HEK293 (cell line): ENCODE results near the gene DYNLT4.

Source experiments
- CTCF ChIA-PET: fragments of 350-600 bp; formaldehyde crosslinking; extraction: SDS; loops from one replicate; lab custom pipeline; 2021; ENCODE audit warnings: antibody characterized with exemption; lab: Yijun Ruan, JAX
- POLR2A ChIA-PET: fragments of 300-600 bp; formaldehyde crosslinking; extraction: SDS; loops from one replicate; lab custom pipeline; 2020; ENCODE audit warnings: antibody characterized with exemption, inconsistent platforms; lab: Yijun Ruan, JAX
- H3K27ac ChIP-seq: fragments of 200-500 bp; sonication (Bioruptor generic); 2 replicates; pipeline ENCODE4 v1.5.1; 2014; ENCODE audit warnings: low read depth, low read length, control low read depth, inconsistent platforms; ENCODE audit errors: extremely low read depth
- H3K36me3 ChIP-seq, 2 experiments: fragments of 200-500 bp in 1 of 2; sonication (Bioruptor generic) in 1 of 2; 1 replicate in 1 of 2; 2 replicates in 1 of 2; pipeline ENCODE4 v1.5.1; 2014 to 2017; ENCODE audit warnings: inconsistent platforms in 2 of 2, low read length in 2 of 2; ENCODE audit not compliant: control insufficient read depth in 2 of 2, insufficient read depth in 1 of 2
- H3K4me1 ChIP-seq: fragments of 200-500 bp; sonication (Bioruptor generic); 2 replicates; pipeline ENCODE4 v1.5.1; 2014; ENCODE audit warnings: mild to moderate bottlenecking, low read length, inconsistent platforms; ENCODE audit not compliant: control insufficient read depth, insufficient read depth
- H3K4me3 ChIP-seq: 2 replicates; pipeline ENCODE4 v1.5.1; 2011; ENCODE audit warnings: low read depth, mild to moderate bottlenecking, control low read depth, low read length, moderate library complexity
- H3K9me3 ChIP-seq: fragments of 200-500 bp; sonication (Bioruptor generic); 2 replicates; pipeline ENCODE4 v1.5.1; 2014; ENCODE audit warnings: low read depth, low read length, inconsistent platforms; ENCODE audit not compliant: control insufficient read depth, insufficient read depth
- GFI1B ChIP-seq: fragments of 450-650 bp; formaldehyde crosslinking; IDR thresholded peaks from 2 replicates; pipeline ENCODE4 v1.5.1; 2016; ENCODE audit warnings: missing biosample characterization, missing genetic modification characterization
- IKZF3 ChIP-seq: fragments of 450-650 bp; IDR thresholded peaks from 2 replicates; pipeline ENCODE4 v1.5.0; 2018; ENCODE audit warnings: missing biosample characterization, mild to moderate bottlenecking, missing genetic modification characterization, moderate library complexity
- OVOL3 ChIP-seq: fragments of 450-650 bp; formaldehyde crosslinking; IDR thresholded peaks from 2 replicates; pipeline ENCODE4 v1.5.1; 2016; ENCODE audit warnings: missing biosample characterization, missing genetic modification characterization
- PRDM6 ChIP-seq: fragments of 450-650 bp; formaldehyde crosslinking; IDR thresholded peaks from 2 replicates; pipeline ENCODE4 v1.5.1; 2017; ENCODE audit warnings: missing biosample characterization, missing genetic modification characterization
- ZBTB8A ChIP-seq: fragments of 450-650 bp; formaldehyde crosslinking; IDR thresholded peaks from 2 replicates; pipeline ENCODE4 v1.5.1; 2016; ENCODE audit warnings: missing biosample characterization, missing genetic modification characterization
- ZFHX2 ChIP-seq: fragments of 450-650 bp; formaldehyde crosslinking; conservative IDR thresholded peaks from 2 replicates; pipeline ENCODE4 v1.5.1; 2016; ENCODE audit warnings: missing biosample characterization, missing genetic modification characterization
- ZNF114 ChIP-seq: fragments of 450-650 bp; formaldehyde crosslinking; IDR thresholded peaks from 2 replicates; pipeline ENCODE4 v1.5.0; 2017; ENCODE audit warnings: missing biosample characterization, missing genetic modification characterization
- ZNF18 ChIP-seq: fragments of 450-650 bp; formaldehyde crosslinking; IDR thresholded peaks from 2 replicates; pipeline ENCODE4 v1.5.1; 2016; ENCODE audit warnings: missing biosample characterization, missing genetic modification characterization
- ZNF24 ChIP-seq: fragments of 450-650 bp; formaldehyde crosslinking; IDR thresholded peaks from 2 replicates; pipeline ENCODE4 v1.5.1; 2016; ENCODE audit warnings: missing biosample characterization, missing genetic modification characterization
- ZNF266 ChIP-seq: fragments of 450-650 bp; formaldehyde crosslinking; IDR thresholded peaks from 2 replicates; pipeline ENCODE4 v1.5.1; 2016; ENCODE audit warnings: missing biosample characterization, missing genetic modification characterization, low read depth
- ZNF37A ChIP-seq: fragments of 450-650 bp; IDR thresholded peaks from 2 replicates; pipeline ENCODE4 v1.5.1; 2018; ENCODE audit warnings: missing biosample characterization, missing genetic modification characterization
- ZNF529 ChIP-seq: fragments of 450-650 bp; formaldehyde crosslinking; IDR thresholded peaks from 2 replicates; pipeline ENCODE4 v1.5.1; 2017; ENCODE audit warnings: missing genetic modification characterization, missing biosample characterization; ENCODE audit not compliant: insufficient replicate concordance
- ZNF555 ChIP-seq: fragments of 450-650 bp; formaldehyde crosslinking; conservative IDR thresholded peaks from 2 replicates; pipeline ENCODE4 v1.5.1; 2017; ENCODE audit warnings: missing biosample characterization, mild to moderate bottlenecking, missing genetic modification characterization, inconsistent platforms
- ZNF571 ChIP-seq: fragments of 450-650 bp; formaldehyde crosslinking; IDR thresholded peaks from 2 replicates; pipeline ENCODE4 v1.5.0; 2017; ENCODE audit warnings: missing biosample characterization, missing genetic modification characterization
- ZNF654 ChIP-seq: fragments of 450-650 bp; formaldehyde crosslinking; IDR thresholded peaks from 2 replicates; pipeline ENCODE4 v1.5.1; 2016; ENCODE audit warnings: low read depth, missing biosample characterization, missing genetic modification characterization
- ZNF664 ChIP-seq: fragments of 450-650 bp; formaldehyde crosslinking; IDR thresholded peaks from 2 replicates; pipeline ENCODE4 v1.5.1; 2016; ENCODE audit warnings: missing biosample characterization, missing genetic modification characterization
- ZNF830 ChIP-seq: fragments of 450-650 bp; IDR thresholded peaks from 2 replicates; pipeline ENCODE4 v1.5.0; 2018; ENCODE audit warnings: missing biosample characterization, missing genetic modification characterization, low read depth, mild to moderate bottlenecking, moderate library complexity
- ZXDB ChIP-seq: fragments of 450-650 bp; formaldehyde crosslinking; IDR thresholded peaks from 2 replicates; pipeline ENCODE4 v1.5.1; 2016; ENCODE audit warnings: missing biosample characterization, missing genetic modification characterization
- TF ChIP-seq, protein P1 (sequence below): fragments of 450-650 bp; formaldehyde crosslinking; IDR thresholded peaks from 2 replicates; pipeline ENCODE4 v1.5.1; 2016; ENCODE audit warnings: missing biosample characterization, missing genetic modification characterization
- TF ChIP-seq, protein P2 (sequence below): fragments of 450-650 bp; formaldehyde crosslinking; IDR thresholded peaks from 2 replicates; pipeline ENCODE4 v1.5.1; 2017; ENCODE audit warnings: missing biosample characterization, mild to moderate bottlenecking, missing genetic modification characterization, moderate library complexity
- TF ChIP-seq, protein P3 (sequence below): fragments of 450-650 bp; formaldehyde crosslinking; IDR thresholded peaks from 2 replicates; pipeline ENCODE4 v1.5.1; 2016; ENCODE audit warnings: missing biosample characterization, missing genetic modification characterization

Gene DYNLT4

GRCh38 chr1:44847845-44848244 lies 40.7 kb upstream of the DYNLT4 start (continued):
- TF ChIP-seq, protein P1, sequence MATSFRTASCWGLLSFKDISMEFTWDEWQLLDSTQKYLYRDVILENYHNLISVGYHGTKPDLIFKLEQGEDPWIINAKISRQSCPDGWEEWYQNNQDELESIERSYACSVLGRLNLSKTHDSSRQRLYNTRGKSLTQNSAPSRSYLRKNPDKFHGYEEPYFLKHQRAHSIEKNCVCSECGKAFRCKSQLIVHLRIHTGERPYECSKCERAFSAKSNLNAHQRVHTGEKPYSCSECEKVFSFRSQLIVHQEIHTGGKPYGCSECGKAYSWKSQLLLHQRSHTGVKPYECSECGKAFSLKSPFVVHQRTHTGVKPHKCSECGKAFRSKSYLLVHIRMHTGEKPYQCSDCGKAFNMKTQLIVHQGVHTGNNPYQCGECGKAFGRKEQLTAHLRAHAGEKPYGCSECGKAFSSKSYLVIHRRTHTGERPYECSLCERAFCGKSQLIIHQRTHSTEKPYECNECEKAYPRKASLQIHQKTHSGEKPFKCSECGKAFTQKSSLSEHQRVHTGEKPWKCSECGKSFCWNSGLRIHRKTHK (tag by site-specific recombination): no peak
- TF ChIP-seq ZNF555 (tag by site-specific recombination) (no peak), GFI1B (tag by site-specific recombination) (no peak), ZNF266 (tag by site-specific recombination) (no peak), ZNF571 (tag by site-specific recombination) (no peak), PRDM6 (tag by site-specific recombination) (no peak)

- Histone ChIP-seq H3K9me3 (no peaks in the 10 kb centered on the region), H3K4me1 (no peaks in the 10 kb centered on the region), H3K27ac (no peak overlapping the region), H3K4me3 (no peak overlapping the region), H3K36me3 (peaks cover 0 to 14% of the 10 kb centered on the region in 2 experiments; a peak in 1 of 3 replicates)
- CTCF ChIA-PET: no interaction called here
- POLR2A ChIA-PET: no interaction called here
- TF ChIP-seq IKZF3 (tag by site-specific recombination): no peak
- 0 out of 2 replicates have a peak, but pooled peaks have one; percentile 22 for TF ChIP-seq ZFHX2 (tag by site-specific recombination)
- TF ChIP-seq ZNF664 (tag by site-specific recombination): peak; percentile 85
These were observed 39.8 kb upstream of the DYNLT4 start for GRCh38 chr1:44846985-44847384.

GRCh38 chr1:44842862-44843655 lies 35.9 kb upstream of the DYNLT4 start, which contains the start of gene PTCH2:
PTCH2 (minus strand) TSS chr1:44843253; CDS start chr1:44842932, 321 bp downstream.
- POLR2A ChIA-PET: interaction anchor here (0.6 to 2.7 kb wide), 20 partner anchors 11 to 497 kb away, joined by 3 to 27 read pairs (median 4); partner anchors contain the start of genes BEST4, BTBD19, DYNLT4 and EIF2B3
- Histone ChIP-seq H3K9me3 (no peaks in the 10 kb centered on the region), H3K4me1 (no peaks in the 10 kb centered on the region), H3K36me3 (no peaks in the 10 kb centered on the region), H3K27ac (peak within 1 kb of the TSS; percentile 45; the same call in 1 of the 2 replicates), H3K4me3 (peak within 1 kb of the TSS; percentile 59)
- CTCF ChIA-PET: interaction anchor here (0.6 to 1.5 kb wide), 4 partner anchors 114 to 1429 kb away, joined by 3 to 6 read pairs (median 4); no protein-coding TSS in a partner anchor
- TF ChIP-seq ZXDB (tag by site-specific recombination): peak; percentile 60
- no peak; the same call in 1 of the 2 replicates for TF ChIP-seq ZNF18
- TF ChIP-seq ZNF37A (tag by site-specific recombination): no peak
- TF ChIP-seq ZNF24: no peak
- peak; percentile 72 for TF ChIP-seq ZBTB8A (tag by site-specific recombination)
- no peak for TF ChIP-seq ZNF529 (tag by site-specific recombination)
- no peak for TF ChIP-seq OVOL3 (tag by site-specific recombination)
- TF ChIP-seq ZNF266 (tag by site-specific recombination): no peak
- TF ChIP-seq ZNF830 (tag by site-specific recombination): no peak
- TF ChIP-seq ZNF114 (tag by site-specific recombination): no peak
- TF ChIP-seq, protein P2, sequence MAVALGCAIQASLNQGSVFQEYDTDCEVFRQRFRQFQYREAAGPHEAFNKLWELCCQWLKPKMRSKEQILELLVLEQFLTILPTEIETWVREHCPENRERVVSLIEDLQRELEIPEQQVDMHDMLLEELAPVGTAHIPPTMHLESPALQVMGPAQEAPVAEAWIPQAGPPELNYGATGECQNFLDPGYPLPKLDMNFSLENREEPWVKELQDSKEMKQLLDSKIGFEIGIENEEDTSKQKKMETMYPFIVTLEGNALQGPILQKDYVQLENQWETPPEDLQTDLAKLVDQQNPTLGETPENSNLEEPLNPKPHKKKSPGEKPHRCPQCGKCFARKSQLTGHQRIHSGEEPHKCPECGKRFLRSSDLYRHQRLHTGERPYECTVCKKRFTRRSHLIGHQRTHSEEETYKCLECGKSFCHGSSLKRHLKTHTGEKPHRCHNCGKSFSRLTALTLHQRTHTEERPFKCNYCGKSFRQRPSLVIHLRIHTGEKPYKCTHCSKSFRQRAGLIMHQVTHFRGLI (tag by site-specific recombination): no peak; the same call in 1 of the 2 replicates
- TF ChIP-seq, protein P3, sequence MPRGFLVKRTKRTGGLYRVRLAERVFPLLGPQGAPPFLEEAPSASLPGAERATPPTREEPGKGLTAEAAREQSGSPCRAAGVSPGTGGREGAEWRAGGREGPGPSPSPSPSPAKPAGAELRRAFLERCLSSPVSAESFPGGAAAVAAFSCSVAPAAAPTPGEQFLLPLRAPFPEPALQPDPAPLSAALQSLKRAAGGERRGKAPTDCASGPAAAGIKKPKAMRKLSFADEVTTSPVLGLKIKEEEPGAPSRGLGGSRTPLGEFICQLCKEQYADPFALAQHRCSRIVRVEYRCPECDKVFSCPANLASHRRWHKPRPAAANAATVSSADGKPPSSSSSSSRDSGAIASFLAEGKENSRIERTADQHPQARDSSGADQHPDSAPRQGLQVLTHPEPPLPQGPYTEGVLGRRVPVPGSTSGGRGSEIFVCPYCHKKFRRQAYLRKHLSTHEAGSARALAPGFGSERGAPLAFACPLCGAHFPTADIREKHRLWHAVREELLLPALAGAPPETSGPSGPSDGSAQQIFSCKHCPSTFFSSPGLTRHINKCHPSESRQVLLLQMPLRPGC (tag by site-specific recombination): no peak
- TF ChIP-seq ZNF654: no peak
- no peak for TF ChIP-seq PRDM6 (tag by site-specific recombination)
